22Rv1 (cell line): ENCODE results near the gene PLEKHJ1.

ENCODE experiments used
- H3K27ac ChIP-seq: fragments of 450-650 bp; 2 replicates; pipeline ENCODE4 v1.5.1; 2017
- ZFX ChIP-seq: fragments of 450-650 bp; IDR thresholded peaks from 2 replicates; pipeline ENCODE4 v1.6.1; 2017; ENCODE audit warnings: antibody characterized with exemption, borderline replicate concordance
- TF ChIP-seq, protein P1 (sequence below): fragments of 450-650 bp; IDR thresholded peaks from 2 replicates; pipeline ENCODE4 v1.5.1; 2017; ENCODE audit warnings: mild to moderate bottlenecking

Gene PLEKHJ1

DNA sequence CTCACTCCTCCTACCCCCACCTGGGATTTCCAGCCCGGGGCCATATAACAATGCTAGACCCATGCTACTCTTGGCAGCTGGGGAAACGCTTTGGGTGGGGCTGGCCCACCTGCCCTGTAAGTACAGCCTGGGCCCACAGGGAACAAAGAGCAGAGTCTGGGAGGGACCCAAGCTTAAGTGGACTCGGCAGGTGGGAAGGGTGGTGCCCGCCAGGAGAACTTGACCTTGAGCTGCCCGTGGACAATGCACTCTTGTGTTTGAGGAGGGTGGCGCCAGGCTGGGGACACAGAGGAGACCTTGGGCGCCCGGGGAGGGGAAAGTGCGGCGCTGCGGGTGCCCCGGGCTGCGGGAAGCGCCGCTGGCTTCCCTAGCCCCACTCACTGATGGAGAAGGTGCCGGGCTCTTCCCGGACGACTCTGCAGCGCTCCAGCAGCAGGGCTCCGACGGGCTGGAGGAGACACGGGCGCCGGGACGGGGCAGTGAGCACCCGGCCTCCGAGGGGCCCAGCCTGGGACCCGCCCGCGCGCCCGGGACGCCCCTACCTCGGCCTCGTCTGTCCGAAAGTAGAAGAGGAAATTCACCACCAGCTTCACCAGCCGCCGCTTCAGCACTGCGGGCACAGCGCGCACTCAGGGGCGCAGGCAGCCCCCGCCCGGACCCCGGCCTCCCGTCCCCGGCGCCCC is 607 bp downstream of the PLEKHJ1 start:
- peak overlapping the region; percentile 96 for H3K27ac ChIP-seq

DNA sequence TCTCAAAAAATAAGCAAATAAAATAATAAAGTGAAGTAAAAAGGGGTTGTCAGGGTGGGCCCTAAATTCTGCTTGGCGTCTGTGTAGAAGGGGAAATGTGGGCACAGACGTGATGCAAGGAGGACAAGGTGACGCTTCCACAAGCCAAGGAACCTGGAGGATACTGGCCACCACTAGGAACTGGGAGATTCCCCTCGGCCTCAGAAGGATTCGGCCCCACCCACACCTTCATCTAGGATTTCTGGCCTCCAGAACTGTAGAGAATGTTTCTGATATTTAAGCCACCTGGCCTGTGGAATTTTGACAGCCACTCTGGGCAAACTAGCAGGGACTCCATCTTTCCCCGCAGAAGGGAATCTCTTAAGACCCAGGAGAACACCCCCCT is 1.1 kb downstream of the PLEKHJ1 start:
- peak overlapping the region; percentile 96 for H3K27ac ChIP-seq
- no peak for TF ChIP-seq ZFX
- TF ChIP-seq, protein P1, sequence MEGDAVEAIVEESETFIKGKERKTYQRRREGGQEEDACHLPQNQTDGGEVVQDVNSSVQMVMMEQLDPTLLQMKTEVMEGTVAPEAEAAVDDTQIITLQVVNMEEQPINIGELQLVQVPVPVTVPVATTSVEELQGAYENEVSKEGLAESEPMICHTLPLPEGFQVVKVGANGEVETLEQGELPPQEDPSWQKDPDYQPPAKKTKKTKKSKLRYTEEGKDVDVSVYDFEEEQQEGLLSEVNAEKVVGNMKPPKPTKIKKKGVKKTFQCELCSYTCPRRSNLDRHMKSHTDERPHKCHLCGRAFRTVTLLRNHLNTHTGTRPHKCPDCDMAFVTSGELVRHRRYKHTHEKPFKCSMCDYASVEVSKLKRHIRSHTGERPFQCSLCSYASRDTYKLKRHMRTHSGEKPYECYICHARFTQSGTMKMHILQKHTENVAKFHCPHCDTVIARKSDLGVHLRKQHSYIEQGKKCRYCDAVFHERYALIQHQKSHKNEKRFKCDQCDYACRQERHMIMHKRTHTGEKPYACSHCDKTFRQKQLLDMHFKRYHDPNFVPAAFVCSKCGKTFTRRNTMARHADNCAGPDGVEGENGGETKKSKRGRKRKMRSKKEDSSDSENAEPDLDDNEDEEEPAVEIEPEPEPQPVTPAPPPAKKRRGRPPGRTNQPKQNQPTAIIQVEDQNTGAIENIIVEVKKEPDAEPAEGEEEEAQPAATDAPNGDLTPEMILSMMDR: no peak

More for the DNA sequence above, 607 bp downstream of the PLEKHJ1 start:
- TF ChIP-seq ZFX: no peak
- TF ChIP-seq, protein P1: no peak

DNA sequence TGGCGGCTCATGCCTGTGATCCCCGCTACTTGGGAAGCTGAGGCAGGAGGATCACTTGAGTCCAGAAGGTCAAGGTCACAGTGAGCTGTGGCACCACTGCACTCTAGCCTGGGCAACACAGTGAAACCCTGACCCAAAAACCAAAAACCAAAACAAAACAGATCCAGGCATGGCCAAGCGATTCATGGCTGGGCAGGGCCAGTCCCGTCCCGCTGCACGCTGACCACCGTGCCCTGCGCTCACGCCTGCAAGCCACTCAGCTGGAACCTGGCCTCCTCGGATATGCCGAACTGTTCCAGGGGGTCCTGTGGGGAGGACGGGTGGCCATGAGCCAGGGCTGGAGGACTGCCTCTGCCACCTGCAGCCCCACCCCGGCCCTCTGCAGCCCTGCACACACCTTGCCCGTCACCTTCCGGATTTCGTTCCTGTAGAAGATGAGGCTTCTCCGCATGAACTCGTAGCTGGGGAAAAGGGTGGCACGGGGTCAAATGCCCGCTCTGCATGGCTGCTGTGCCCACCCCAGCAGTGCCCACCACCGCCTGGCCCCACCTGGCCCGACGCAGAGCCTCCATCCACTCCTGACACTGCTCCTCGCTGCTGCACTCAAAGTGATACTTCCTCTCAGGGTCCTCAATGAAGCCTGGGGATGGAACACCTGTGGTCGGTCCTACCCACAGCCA is 2.4 kb downstream of the PLEKHJ1 start:
- peak overlapping the region; percentile 96 for H3K27ac ChIP-seq
- TF ChIP-seq ZFX: no peak
- TF ChIP-seq, protein P1: no peak

DNA sequence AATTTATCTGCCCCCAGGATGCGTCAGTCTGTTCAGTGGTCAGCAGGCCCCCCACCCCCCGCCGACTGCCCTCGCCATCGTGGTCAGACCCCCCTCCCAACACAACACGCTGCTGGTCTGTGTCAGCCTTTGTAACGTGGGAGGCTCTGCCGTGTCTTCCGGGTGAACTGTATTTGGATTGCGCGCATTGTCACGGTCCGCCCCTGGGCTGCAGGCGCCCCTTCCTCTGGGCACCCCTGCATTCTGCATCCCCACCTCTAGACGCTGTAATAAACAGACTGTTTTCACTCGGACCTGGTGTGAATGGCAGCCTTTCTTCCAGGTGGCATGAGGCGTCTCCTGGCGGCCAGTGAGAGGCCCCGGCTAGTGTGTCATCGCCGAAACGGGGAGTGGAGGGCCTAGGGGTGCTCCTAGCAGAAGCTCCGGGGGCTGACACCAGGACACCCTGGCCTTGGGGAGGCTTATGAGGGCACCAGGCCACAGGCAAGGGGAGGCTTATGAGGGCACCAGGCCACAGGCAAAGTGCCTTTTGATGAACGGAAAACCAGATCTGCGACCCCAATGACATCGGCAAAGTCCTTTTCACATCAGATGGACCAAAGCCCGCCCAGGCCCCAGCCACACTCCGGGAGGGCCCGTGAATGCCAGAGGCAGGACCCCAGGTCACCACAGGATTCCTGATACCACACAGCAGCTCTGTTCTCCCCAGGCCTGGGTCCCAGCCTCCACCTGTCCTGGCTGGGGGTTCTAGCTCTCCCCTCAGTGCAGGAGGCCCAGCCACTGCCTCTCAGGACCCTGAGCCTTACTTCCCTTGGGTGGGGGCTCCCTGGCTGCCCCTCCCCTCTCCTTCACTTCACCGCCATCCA is 3.6 kb downstream of the PLEKHJ1 start:
- no peak for TF ChIP-seq ZFX
- TF ChIP-seq, protein P1: no peak
- H3K27ac ChIP-seq: peak overlapping the region; percentile 96

DNA sequence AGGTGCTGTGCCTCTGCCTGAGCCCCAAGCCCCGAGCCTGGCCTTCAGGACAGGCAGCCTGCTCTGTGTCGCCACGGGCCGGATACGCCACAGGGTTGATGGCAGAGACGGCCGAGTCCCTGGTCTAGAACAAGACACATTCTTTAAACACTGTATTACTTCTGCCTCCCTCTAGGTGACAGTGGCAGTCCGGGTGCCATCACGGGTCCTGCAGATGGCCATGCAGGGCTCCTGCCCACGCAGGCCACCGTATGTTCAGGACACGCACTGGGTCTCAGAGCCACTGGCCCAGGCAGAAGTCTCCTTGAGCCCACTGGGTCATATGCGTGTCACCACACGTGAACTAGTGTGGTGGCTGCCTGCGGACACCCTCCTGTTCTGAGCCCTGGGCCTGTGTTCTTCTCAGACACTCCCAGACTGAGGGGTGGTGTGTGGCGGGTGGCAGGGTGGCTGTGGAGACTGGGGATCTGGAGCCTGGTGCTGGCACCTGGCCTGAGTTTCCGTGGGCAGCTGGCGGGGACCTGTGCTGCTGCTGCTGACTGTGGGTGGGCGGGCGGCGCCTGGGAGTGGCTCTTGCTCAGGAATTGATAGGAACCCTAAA is 4.4 kb downstream of the PLEKHJ1 start:
- TF ChIP-seq ZFX: no peak
- TF ChIP-seq, protein P1: peak; percentile 29
- peak overlapping the region; percentile 96 for H3K27ac ChIP-seq

DNA sequence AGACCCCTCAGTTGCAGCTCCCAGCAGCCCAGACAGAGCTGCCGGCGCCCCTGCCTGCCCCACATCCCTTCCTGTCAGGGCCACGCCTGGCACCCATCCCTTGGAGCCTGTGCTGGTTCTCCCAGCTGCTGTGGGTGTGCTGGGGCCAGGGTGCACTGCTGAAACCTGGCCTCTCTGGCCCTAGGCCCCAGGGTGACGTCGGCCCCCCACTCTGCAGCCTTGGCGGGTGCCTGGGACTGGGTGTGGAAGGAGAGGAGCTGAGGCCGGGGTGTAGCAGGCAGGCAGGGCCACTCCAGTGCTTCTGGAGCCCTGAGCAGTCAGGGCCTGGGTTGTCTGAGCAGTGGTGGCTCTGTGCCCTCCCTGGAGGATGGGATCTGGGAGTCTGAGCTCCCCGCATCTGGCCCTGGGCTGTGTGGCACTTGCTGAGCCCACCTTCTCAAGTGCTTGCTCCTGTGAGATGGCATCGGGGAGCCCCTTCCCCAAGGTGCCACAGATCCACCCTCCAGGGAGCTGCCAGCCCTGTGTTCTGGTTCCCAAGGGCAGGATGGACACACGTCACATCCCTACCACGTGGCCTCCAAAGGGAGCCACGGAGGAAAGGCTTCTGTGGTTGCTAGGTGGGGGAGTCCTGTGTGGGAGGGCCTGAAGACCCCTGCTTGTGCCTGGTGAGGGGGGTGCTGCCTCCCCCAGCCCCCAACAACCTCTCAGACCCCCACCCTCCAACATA is 5.2 kb downstream of the PLEKHJ1 start:
- H3K27ac ChIP-seq: peak overlapping the region; percentile 96
- TF ChIP-seq, protein P1: no peak
- TF ChIP-seq ZFX: no peak
